ENCODE data around the gene THOP1.

THOP1 gene

GRCh38 chr19:2804156-2805004 is 19.1 kb downstream of the THOP1 start:
- DNase-seq (ENCODE audit: low read depth), result no peak

GRCh38 chr19:2805261-2805900 is 20.1 kb downstream of the THOP1 start:
- DNase-seq (ENCODE audit: low read depth), result no peak

- DNase-seq (ENCODE audit: low read depth), result no peak
These were observed 20.8 kb downstream of the THOP1 start for GRCh38 chr19:2805991-2806649.

GRCh38 chr19:2806736-2807378 is 21.6 kb downstream of the THOP1 start:
- no peak for DNase-seq (ENCODE audit: low read depth)

GRCh38 chr19:2807379-2808128 is 22.3 kb downstream of the THOP1 start:
- DNase-seq (ENCODE audit: low read depth), result no peak

GRCh38 chr19:2808129-2808941 is 23.0 kb downstream of the THOP1 start:
- DNase-seq (ENCODE audit: low read depth), result no peak

GRCh38 chr19:2809387-2810140 is 24.3 kb downstream of the THOP1 start:
- DNase-seq (ENCODE audit: low read depth), result no peak

- no peak for DNase-seq (ENCODE audit: low read depth)
These were observed 25.1 kb downstream of the THOP1 start for GRCh38 chr19:2810141-2811091.

- DNase-seq (ENCODE audit: low read depth), result no peak
These were observed 26.0 kb downstream of the THOP1 start for GRCh38 chr19:2811221-2811722.

GRCh38 chr19:2811735-2812413 is 26.6 kb downstream of the THOP1 start:
- no peak for DNase-seq (ENCODE audit: low read depth)

- DNase-seq (ENCODE audit: low read depth), result no peak
These were observed 27.3 kb downstream of the THOP1 start for GRCh38 chr19:2812414-2813234.

- DNase-seq (ENCODE audit: low read depth), result no peak
These were observed 28.2 kb downstream of the THOP1 start for GRCh38 chr19:2813235-2814160.

- DNase-seq (ENCODE audit: low read depth), result no peak
These were observed 29.1 kb downstream of the THOP1 start for GRCh38 chr19:2814426-2814825.

GRCh38 chr19:2815191-2815614 is 29.9 kb downstream of the THOP1 start:
- DNase-seq (ENCODE audit: low read depth), result no peak

GRCh38 chr19:2815923-2816322 is 30.6 kb downstream of the THOP1 start:
- DNase-seq (ENCODE audit: low read depth), result no peak

- no peak for DNase-seq (ENCODE audit: low read depth)
These were observed 31.3 kb downstream of the THOP1 start for GRCh38 chr19:2816641-2817040.

Measured in activated T-cell treated with anti-CD3 and anti-CD28 coated beads for 24 hours (primary cell).